Osteocyte (in vitro differentiated cells): ENCODE results near the gene ZNF549. TPM values are rescaled to one million over a fixed set of nuclear protein-coding genes. Genes with fewer than 3 reads are reported as not detected.

Experiments used
- DNase-seq: peaks from one replicate; pipeline ENCODE4 v3.0.0; 2021; ENCODE audit warnings: mixed read lengths; ENCODE audit not compliant: unreplicated experiment; ENCODE audit errors: extremely low spot score
- H3K27ac Mint-ChIP-seq: one replicate; pipeline ENCODE4 v1.8.0; 2021; ENCODE audit warnings: mild to moderate bottlenecking, mixed read lengths; ENCODE audit not compliant: unreplicated experiment
- H3K27me3 Mint-ChIP-seq: one replicate; pipeline ENCODE4 v1.8.0; 2021; ENCODE audit warnings: mixed read lengths; ENCODE audit not compliant: unreplicated experiment
- H3K36me3 Mint-ChIP-seq: one replicate; pipeline ENCODE4 v1.8.0; 2021; ENCODE audit warnings: mixed read lengths; ENCODE audit not compliant: unreplicated experiment
- H3K4me1 Mint-ChIP-seq: one replicate; pipeline ENCODE4 v1.8.0; 2021; ENCODE audit warnings: mixed read lengths; ENCODE audit not compliant: unreplicated experiment
- H3K4me3 Mint-ChIP-seq: one replicate; pipeline ENCODE4 v1.8.0; 2021; ENCODE audit warnings: mild to moderate bottlenecking, moderate library complexity, mixed read lengths; ENCODE audit not compliant: unreplicated experiment
- H3K9me3 Mint-ChIP-seq: one replicate; pipeline ENCODE4 v1.8.0; 2021; ENCODE audit warnings: mixed read lengths; ENCODE audit not compliant: unreplicated experiment
- total RNA-seq: library from RNA; stranded (reverse); gene quantifications from 2 replicates; pipeline ENCODE4 v1.2.1, GENCODE V29; 2021
- TF ChIP-seq, protein P1 (sequence below): fragments of 200-600 bp; sonication (generic); IDR thresholded peaks from 2 replicates; pipeline ENCODE4 v1.5.0; 2021; ENCODE audit warnings: antibody characterized with exemption, mild to moderate bottlenecking, moderate library complexity

Gene ZNF549
- total RNA-seq, 1 donor from 2014 or later = 7.3 TPM

DNA sequence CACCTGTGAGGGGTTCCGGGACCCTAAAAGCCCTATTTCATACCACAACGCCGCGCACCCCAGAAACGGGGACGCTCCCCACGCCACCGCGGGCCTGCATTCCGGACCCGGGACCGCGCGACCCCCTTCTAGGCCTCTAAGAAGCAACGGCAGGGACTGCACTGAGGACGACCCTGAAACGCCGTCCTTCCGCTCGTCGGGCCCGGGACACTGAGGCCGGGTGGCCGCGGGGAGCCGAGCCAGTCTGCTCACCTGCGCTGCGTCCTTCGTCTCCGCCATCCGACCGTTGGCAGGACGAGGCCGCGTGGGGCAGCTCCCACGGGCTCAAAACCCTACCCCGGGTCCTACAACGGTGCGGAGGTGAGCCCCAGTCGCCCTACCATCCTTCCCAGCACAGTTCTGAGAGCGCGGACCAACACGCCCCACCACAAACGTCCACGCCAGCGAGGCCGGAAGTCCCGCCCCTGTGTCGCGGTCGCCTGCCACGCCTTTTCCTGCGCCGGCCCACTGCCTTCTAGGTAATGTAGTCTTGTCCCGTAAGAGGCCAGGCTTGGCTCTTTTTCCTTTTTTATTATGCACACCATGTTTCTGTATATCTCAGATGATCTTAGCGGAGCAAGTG lies 32.4 kb downstream of the ZNF549 start, which contains the start of gene ZNF550:
Gene ZNF550, minus strand, starts transcription at position 460 of the 622 bp plus-strand sequence. Its CDS starts 181 bp downstream, at position 279.
- Mint-ChIP-seq H3K27ac (peak within 1 kb of the TSS; percentile 93), H3K27me3 (no peaks in the 10 kb centered on the region), H3K4me3 (peak within 1 kb of the TSS; percentile 93), H3K36me3 (peaks cover 41% of the 10 kb centered on the region), H3K4me1 (peaks cover 17% of the 10 kb centered on the region), H3K9me3 (peaks cover 54% of the 10 kb centered on the region)
- TF ChIP-seq, protein P1, sequence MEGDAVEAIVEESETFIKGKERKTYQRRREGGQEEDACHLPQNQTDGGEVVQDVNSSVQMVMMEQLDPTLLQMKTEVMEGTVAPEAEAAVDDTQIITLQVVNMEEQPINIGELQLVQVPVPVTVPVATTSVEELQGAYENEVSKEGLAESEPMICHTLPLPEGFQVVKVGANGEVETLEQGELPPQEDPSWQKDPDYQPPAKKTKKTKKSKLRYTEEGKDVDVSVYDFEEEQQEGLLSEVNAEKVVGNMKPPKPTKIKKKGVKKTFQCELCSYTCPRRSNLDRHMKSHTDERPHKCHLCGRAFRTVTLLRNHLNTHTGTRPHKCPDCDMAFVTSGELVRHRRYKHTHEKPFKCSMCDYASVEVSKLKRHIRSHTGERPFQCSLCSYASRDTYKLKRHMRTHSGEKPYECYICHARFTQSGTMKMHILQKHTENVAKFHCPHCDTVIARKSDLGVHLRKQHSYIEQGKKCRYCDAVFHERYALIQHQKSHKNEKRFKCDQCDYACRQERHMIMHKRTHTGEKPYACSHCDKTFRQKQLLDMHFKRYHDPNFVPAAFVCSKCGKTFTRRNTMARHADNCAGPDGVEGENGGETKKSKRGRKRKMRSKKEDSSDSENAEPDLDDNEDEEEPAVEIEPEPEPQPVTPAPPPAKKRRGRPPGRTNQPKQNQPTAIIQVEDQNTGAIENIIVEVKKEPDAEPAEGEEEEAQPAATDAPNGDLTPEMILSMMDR = no peak
- DNase-seq = peak; percentile 94

DNA sequence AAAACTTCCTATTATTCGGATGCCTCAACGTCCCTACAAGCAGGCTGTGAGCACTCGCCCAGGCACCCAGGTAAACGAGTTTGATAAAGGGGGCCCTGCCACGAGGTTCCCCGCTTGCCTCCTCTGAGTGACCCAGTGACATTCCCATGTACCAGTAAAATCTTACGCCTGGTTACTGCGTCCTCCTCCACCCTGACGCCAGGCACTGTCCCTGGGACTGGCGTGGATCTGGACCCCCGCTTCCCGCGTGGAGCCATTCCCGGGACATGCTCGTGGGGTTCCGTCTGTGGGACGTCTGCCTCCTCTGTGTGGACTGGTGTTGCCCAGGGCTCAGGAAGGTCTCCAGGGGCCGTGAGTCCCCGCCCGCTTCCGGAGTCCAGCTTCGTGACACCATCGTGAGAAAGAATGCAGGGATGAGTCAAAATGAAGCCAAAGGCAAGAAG lies 32.9 kb downstream of the ZNF549 start:
- TF ChIP-seq, protein P1 = no peak
- Mint-ChIP-seq H3K27ac (peak overlapping the region; percentile 93), H3K4me1 (peaks cover 17% of the 10 kb centered on the region), H3K36me3 (peaks cover 35% of the 10 kb centered on the region), H3K27me3 (no peaks in the 10 kb centered on the region), H3K4me3 (peak overlapping the region; percentile 93), H3K9me3 (peaks cover 51% of the 10 kb centered on the region)
- no peak for DNase-seq

GRCh38 chr19:57563547-57563946 lies 36.4 kb downstream of the ZNF549 start:
- Mint-ChIP-seq H3K4me1 (peaks cover 12% of the 10 kb centered on the region), H3K4me3 (no peak overlapping the region), H3K27me3 (no peaks in the 10 kb centered on the region), H3K27ac (no peak overlapping the region), H3K36me3 (peaks cover 12% of the 10 kb centered on the region), H3K9me3 (peaks cover 58% of the 10 kb centered on the region)
- DNase-seq = no peak
- TF ChIP-seq, protein P1 = no peak

- Mint-ChIP-seq H3K9me3 (peaks cover 60% of the 10 kb centered on the region), H3K4me3 (no peak overlapping the region), H3K36me3 (peaks cover 9% of the 10 kb centered on the region), H3K27ac (no peak overlapping the region), H3K4me1 (no peaks in the 10 kb centered on the region), H3K27me3 (no peaks in the 10 kb centered on the region)
- TF ChIP-seq, protein P1 = no peak
- no peak for DNase-seq
These were observed 39.5 kb downstream of the ZNF549 start for GRCh38 chr19:57566396-57567265.

- no peak overlapping the region for H3K4me3 Mint-ChIP-seq
- no peaks in the 10 kb centered on the region for H3K4me1 Mint-ChIP-seq
- TF ChIP-seq, protein P1 = no peak
- peaks cover 46% of the 10 kb centered on the region for H3K36me3 Mint-ChIP-seq
- peaks cover 56% of the 10 kb centered on the region for H3K9me3 Mint-ChIP-seq
- H3K27me3 Mint-ChIP-seq = no peaks in the 10 kb centered on the region
- no peak for DNase-seq
- H3K27ac Mint-ChIP-seq = no peak overlapping the region
These were observed 43.6 kb downstream of the ZNF549 start for GRCh38 chr19:57570707-57571106.
